T-cell (primary cell): ENCODE measurements around the gene ZNF181. TPM values are rescaled to one million over a fixed set of nuclear protein-coding genes. Genes with fewer than 3 reads are reported as not detected.

Experiments
- ATAC-seq, 4 experiments: fragments of 200-7000 bp in 3 of 4; fragments of 150-1000 bp in 1 of 4; cut with Tn5 transposase; replicated peaks in 1 of 4; 1 replicate in 3 of 4; 2 replicates in 1 of 4; pipeline ENCODE4 v1.10.0; 2021; ENCODE audit warnings: moderate library complexity in 3 of 4, mild to moderate bottlenecking in 2 of 4, moderate number of reproducible peaks in 1 of 4
- CTCF ChIA-PET, 2 donors: fragments of 300-600 bp; sonication (Branson Sonifier 250); formaldehyde crosslinking; loops; one replicate each; lab custom pipeline; 2022; ENCODE audit warnings: antibody characterized with exemption in 2 of 2; lab: Charles Lee
- POLR2A ChIA-PET, 2 donors: fragments of 300-600 bp; sonication (Branson Sonifier 250); formaldehyde crosslinking; loops; one replicate each; lab custom pipeline; 2022; ENCODE audit warnings: antibody characterized with exemption in 2 of 2; lab: Charles Lee
- DNase-seq, 35 experiments: peaks; one replicate each; pipeline versions ENCODE4 v3.0.0 to v3.0.0-alpha.2; 2013 to 2023
- H3K27ac ChIP-seq: one replicate; pipeline ENCODE4 v1.5.1; 2013; ENCODE audit warnings: low read length
- H3K27me3 ChIP-seq, 2 experiments: replicated peaks in 1 of 2; 1 replicate in 1 of 2; 2 replicates in 1 of 2; pipeline versions ENCODE4 v1.6.1 to v1.7.0; 2013; ENCODE audit warnings: low read length in 1 of 2, mixed read lengths in 1 of 2; ENCODE audit not compliant: control insufficient read depth in 2 of 2, insufficient read depth in 2 of 2; ENCODE audit errors: extremely low read depth in 1 of 2
- H3K36me3 ChIP-seq, 2 donors: 1 replicate in 1 of 2; 2 replicates in 1 of 2; pipeline versions ENCODE4 v1.6.1 to v1.7.0; 2013; ENCODE audit warnings: low read length in 1 of 2; ENCODE audit not compliant: control insufficient read depth in 2 of 2, insufficient read depth in 1 of 2; ENCODE audit errors: extremely low read depth in 1 of 2
- H3K4me1 ChIP-seq, 2 experiments: 1 replicate in 1 of 2; 2 replicates in 1 of 2; pipeline versions ENCODE4 v1.6.1 to v1.7.0; 2013; ENCODE audit warnings: low read length in 2 of 2, mixed read lengths in 1 of 2; ENCODE audit not compliant: insufficient read depth in 2 of 2, control insufficient read depth in 1 of 2; ENCODE audit errors: extremely low read depth in 1 of 2
- H3K4me3 ChIP-seq, 2 donors: 1 replicate in 1 of 2; 2 replicates in 1 of 2; pipeline versions ENCODE4 v1.5.1 to v1.7.0; 2013; ENCODE audit warnings: mild to moderate bottlenecking in 2 of 2, low read length in 1 of 2, moderate library complexity in 1 of 2; ENCODE audit not compliant: control insufficient read depth in 1 of 2; ENCODE audit errors: extremely low read depth in 1 of 2
- H3K9me3 ChIP-seq: 2 replicates; pipeline ENCODE4 v1.7.0; 2013
- H3K27ac Mint-ChIP-seq, 2 donors: one replicate each; pipeline ENCODE4 v1.8.0; 2020 to 2021; ENCODE audit warnings: mild to moderate bottlenecking in 2 of 2, mixed read lengths in 2 of 2
- H3K27me3 Mint-ChIP-seq, 2 donors: one replicate each; pipeline ENCODE4 v1.8.0; 2021 to 2022; ENCODE audit warnings: mixed read lengths in 2 of 2
- H3K36me3 Mint-ChIP-seq: one replicate; pipeline ENCODE4 v1.8.0; 2021; ENCODE audit warnings: mixed read lengths
- H3K4me1 Mint-ChIP-seq, 3 donors: one replicate each; pipeline ENCODE4 v1.8.0; 2020 to 2022; ENCODE audit warnings: mixed read lengths in 3 of 3, mild to moderate bottlenecking in 1 of 3
- H3K4me3 Mint-ChIP-seq, 3 donors: one replicate each; pipeline ENCODE4 v1.8.0; 2020 to 2022; ENCODE audit warnings: mild to moderate bottlenecking in 3 of 3, mixed read lengths in 3 of 3, moderate library complexity in 3 of 3
- H3K9me3 Mint-ChIP-seq, 3 donors: one replicate each; pipeline ENCODE4 v1.8.0; 2020 to 2022; ENCODE audit warnings: mixed read lengths in 3 of 3
- WGBS: methylation state at CpG from one replicate; pipeline ENCODE4 v1.1.5; 2013; ENCODE audit warnings: missing lambda C conversion rate; ENCODE audit not compliant: insufficient coverage; 5-methylcytosine and 5-hydroxymethylcytosine counted together
- total RNA-seq, 35 experiments: library from RNA in 6 of 35; stranded (reverse) in 6 of 35; fragments of 120-200 nt in 1 of 35; gene quantifications; one replicate each; pipeline versions ENCODE4 v1.2.1 to v1.2.4 and lab custom pipeline; 2013 to 2026

ZNF181 gene
- total RNA-seq, 5 donors from 2014 or later (not counting 1 experiment from before 2014, with no cell fraction given), result 4.5 to 22.9 (median 17.7) TPM

GRCh38 chr19:34692549-34692948, 41.5 kb upstream of the ZNF181 start:
- no peak overlapping the region for H3K27ac ChIP-seq
- H3K27me3 ChIP-seq, result peaks cover 0 to 20% of the 10 kb centered on the region in 2 experiments
- ATAC-seq, result no peak
- Mint-ChIP-seq H3K27ac (no peak overlapping the region), H3K27me3 (peaks cover 24 to 37% of the 10 kb centered on the region in 2 donors), H3K4me1 (no peaks in the 10 kb centered on the region), H3K4me3 (no peak overlapping the region), H3K9me3 (peaks cover 10 to 44% (median 25%) of the 10 kb centered on the region in 3 donors), H3K36me3 (peaks cover 7% of the 10 kb centered on the region)
- H3K9me3 ChIP-seq, result peaks cover 2% of the 10 kb centered on the region
- ChIA-PET CTCF (no interaction called here), POLR2A (no interaction called here)
- no peak for DNase-seq
- no peak overlapping the region for H3K4me3 ChIP-seq
- H3K4me1 ChIP-seq, result no peaks in the 10 kb centered on the region
- H3K36me3 ChIP-seq, result no peaks in the 10 kb centered on the region
- WGBS, result no CpG with 5 or more reads among the region's 2 CpGs

GRCh38 chr19:34707661-34708060, 26.4 kb upstream of the ZNF181 start:
- no peaks in the 10 kb centered on the region for H3K36me3 Mint-ChIP-seq
- POLR2A ChIA-PET, result no interaction called here
- Histone ChIP-seq H3K27me3 (peaks cover 0 to 10% of the 10 kb centered on the region in 2 experiments), H3K9me3 (no peaks in the 10 kb centered on the region), H3K4me1 (no peaks in the 10 kb centered on the region), H3K27ac (no peak overlapping the region), H3K4me3 (no peak overlapping the region), H3K36me3 (no peaks in the 10 kb centered on the region)
- H3K9me3 Mint-ChIP-seq, result peaks cover 5 to 13% (median 6%) of the 10 kb centered on the region in 3 donors
- peaks cover 41 to 47% of the 10 kb centered on the region in 2 donors for H3K27me3 Mint-ChIP-seq
- 40% methylated on average over 1 of the region's 2 CpGs for WGBS
- no peak overlapping the region for H3K4me3 Mint-ChIP-seq
- no peak for ATAC-seq
- H3K4me1 Mint-ChIP-seq, result no peaks in the 10 kb centered on the region
- no peak overlapping the region for H3K27ac Mint-ChIP-seq
- CTCF ChIA-PET, result no interaction called here
- no peak for DNase-seq

GRCh38 chr19:34711890-34712289, 22.2 kb upstream of the ZNF181 start:
- 58% methylated on average over 3 of the region's 6 CpGs for WGBS
- CTCF ChIA-PET, result interaction anchor here (0.6 to 4.4 kb wide), 7 partner anchors 35 to 894 kb away, joined by 3 to 24 read pairs (median 5); no protein-coding TSS in a partner anchor

GRCh38 chr19:34712395-34713261, 21.4 kb upstream of the ZNF181 start:
- Mint-ChIP-seq H3K9me3 (peaks cover 5 to 15% (median 7%) of the 10 kb centered on the region in 3 donors), H3K27me3 (peaks cover 33 to 37% of the 10 kb centered on the region in 2 donors), H3K4me1 (no peaks in the 10 kb centered on the region), H3K36me3 (peaks cover 4% of the 10 kb centered on the region), H3K4me3 (no peak overlapping the region), H3K27ac (no peak overlapping the region)
- DNase-seq, result peak in 34 of 35 experiments; percentile 9 to 90 (median 48)
- H3K27ac ChIP-seq, result no peak overlapping the region
- H3K4me1 ChIP-seq, result no peaks in the 10 kb centered on the region
- ChIA-PET CTCF (interaction anchor here (0.6 to 4.4 kb wide), 6 partner anchors 72 to 1282 kb away, joined by 3 to 24 read pairs (median 6); no protein-coding TSS in a partner anchor), POLR2A (interaction anchor here in 1 of 2 donors (0.7 kb wide), 1 partner anchor 80 kb away, joined by 3 read pairs; no protein-coding TSS in a partner anchor)
- no peaks in the 10 kb centered on the region for H3K36me3 ChIP-seq
- peak; percentile 58 to 67 (median 64) for ATAC-seq
- H3K4me3 ChIP-seq, result no peak overlapping the region
- WGBS, result 34% methylated on average over 4 of the region's 11 CpGs
- peaks cover 0 to 11% of the 10 kb centered on the region in 2 experiments for H3K27me3 ChIP-seq
- peaks cover 3% of the 10 kb centered on the region for H3K9me3 ChIP-seq

More at GRCh38 chr19:34711890-34712289, 22.2 kb upstream of the ZNF181 start:
- ATAC-seq (no peak), DNase-seq (no peak)
- H3K9me3 Mint-ChIP-seq, result peaks cover 5 to 21% (median 12%) of the 10 kb centered on the region in 3 donors
- no peak overlapping the region for H3K27ac Mint-ChIP-seq
- peaks cover 0 to 14% of the 10 kb centered on the region in 2 experiments for H3K27me3 ChIP-seq
- peaks cover 35 to 38% of the 10 kb centered on the region in 2 donors for H3K27me3 Mint-ChIP-seq
- H3K9me3 ChIP-seq, result peaks cover 3% of the 10 kb centered on the region
- H3K4me1 ChIP-seq, result no peaks in the 10 kb centered on the region
- H3K36me3 ChIP-seq, result no peaks in the 10 kb centered on the region
- H3K4me3 Mint-ChIP-seq, result no peak overlapping the region
- H3K27ac ChIP-seq, result no peak overlapping the region
- no peaks in the 10 kb centered on the region for H3K4me1 Mint-ChIP-seq
- H3K4me3 ChIP-seq, result no peak overlapping the region
- H3K36me3 Mint-ChIP-seq, result peaks cover 4% of the 10 kb centered on the region
- POLR2A ChIA-PET, result interaction anchor here in 1 of 2 donors (0.7 kb wide), 1 partner anchor 81 kb away, joined by 3 read pairs; no protein-coding TSS in a partner anchor

- no peak for DNase-seq
- Histone ChIP-seq H3K27ac (no peak overlapping the region), H3K27me3 (peaks cover 0 to 9% of the 10 kb centered on the region in 2 experiments), H3K4me1 (no peaks in the 10 kb centered on the region), H3K4me3 (no peak overlapping the region), H3K9me3 (peaks cover 3% of the 10 kb centered on the region), H3K36me3 (no peaks in the 10 kb centered on the region)
- ATAC-seq, result no peak
- peaks cover 4% of the 10 kb centered on the region for H3K36me3 Mint-ChIP-seq
- CTCF ChIA-PET, result interaction anchor here (0.6 to 4.4 kb wide), 3 partner anchors 73 to 1282 kb away, joined by 4 to 24 read pairs (median 18); no protein-coding TSS in a partner anchor
- H3K9me3 Mint-ChIP-seq, result peaks cover 5 to 15% (median 7%) of the 10 kb centered on the region in 3 donors
- no peak overlapping the region for H3K4me3 Mint-ChIP-seq
- POLR2A ChIA-PET, result no interaction called here
- no peaks in the 10 kb centered on the region for H3K4me1 Mint-ChIP-seq
- WGBS, result no CpG with 5 or more reads among the region's 2 CpGs
- H3K27ac Mint-ChIP-seq, result no peak overlapping the region
- peaks cover 30 to 38% of the 10 kb centered on the region in 2 donors for H3K27me3 Mint-ChIP-seq
Observed at GRCh38 chr19:34713262-34713637, 20.8 kb upstream of the ZNF181 start.

- H3K36me3 Mint-ChIP-seq, result peaks cover 4% of the 10 kb centered on the region
- peaks cover 5 to 15% (median 7%) of the 10 kb centered on the region in 3 donors for H3K9me3 Mint-ChIP-seq
- no peaks in the 10 kb centered on the region for H3K4me1 Mint-ChIP-seq
- DNase-seq, result no peak
- POLR2A ChIA-PET, result no interaction called here
- Histone ChIP-seq H3K4me1 (no peaks in the 10 kb centered on the region), H3K4me3 (no peak overlapping the region), H3K27me3 (peaks cover 0 to 11% of the 10 kb centered on the region in 2 experiments), H3K27ac (no peak overlapping the region), H3K9me3 (peaks cover 3% of the 10 kb centered on the region), H3K36me3 (no peaks in the 10 kb centered on the region)
- CTCF ChIA-PET, result interaction anchor here in 1 of 2 donors (0.9 kb wide), 1 partner anchor 76 kb away, joined by 3 read pairs; no protein-coding TSS in a partner anchor
- no peak overlapping the region for H3K4me3 Mint-ChIP-seq
- ATAC-seq, result no peak
- peaks cover 25 to 30% of the 10 kb centered on the region in 2 donors for H3K27me3 Mint-ChIP-seq
- peak overlapping the region in 1 of 2 donors; percentile 13 for H3K27ac Mint-ChIP-seq
Observed at GRCh38 chr19:34715357-34715756, 18.7 kb upstream of the ZNF181 start.
